Measurements from ENCODE around the gene COPZ2. TPM values are rescaled to one million over a fixed set of nuclear protein-coding genes. Genes with fewer than 3 reads are reported as not detected.

Gene COPZ2
- total RNA-seq, 1 experiment from 2014 or later = 1.3 TPM

GRCh38 chr17:48045316-48046001, 7.9 kb upstream of the COPZ2 start:
- POLR2A ChIA-PET (ENCODE audit: unreplicated experiment) = interaction anchor here (0.6 kb wide), 1 partner anchor 20 kb away, joined by 3 read pairs; no protein-coding TSS in a partner anchor
- Histone ChIP-seq H3K9me3 (ENCODE audit: low read length) (no peaks in the 10 kb centered on the region), H2AFZ (ENCODE audit: low read length) (no peak overlapping the region), H3K79me2 (ENCODE audit: low read length) (peaks cover 27% of the 10 kb centered on the region), H3K9me2 (replicated peaks; ENCODE audit: low read length) (no peaks in the 10 kb centered on the region), H3K36me3 (ENCODE audit: low read depth, low read length) (peaks cover under 1% of the 10 kb centered on the region; the same call in 1 of the 2 replicates), H3K27me3 (ENCODE audit: low read length) (no peaks in the 10 kb centered on the region), H3K4me1 (ENCODE audit: insufficient read depth, low read length) (peaks cover 35% of the 10 kb centered on the region), H3K4me3 (ENCODE audit: low read length) (no peak overlapping the region), H3K27ac (ENCODE audit: low read length) (no peak overlapping the region), H3K4me2 (ENCODE audit: low read length) (no peak overlapping the region), H3K9ac (ENCODE audit: low read length) (no peak overlapping the region), H3F3A (ENCODE audit: low read length, unreplicated experiment) (no peaks in the 10 kb centered on the region), H4K20me1 (ENCODE audit: low read length) (peaks cover 2% of the 10 kb centered on the region; the same call in 1 of the 2 replicates)
- ATAC-seq (no peak), DNase-seq (peak; percentile 51)
- CTCF ChIA-PET = interaction anchor here (0.6 to 0.9 kb wide), 2 partner anchors 19 to 88 kb away, joined by 4 to 7 read pairs; no protein-coding TSS in a partner anchor
- no TSS peak for BruUV-seq (replicated peaks)
- no peak for TF ChIP-seq EZH2 (IDR thresholded peaks at IDR 0.05; ENCODE audit: low read length, unreplicated experiment)
- TF ChIP-seq CTCF (conservative IDR thresholded peaks at IDR 0.05; ENCODE audit: low read depth, low read length) = no peak
- TF ChIP-seq EZH2phosphoT487 (IDR thresholded peaks at IDR 0.05; ENCODE audit: borderline replicate concordance, low read length) = no peak
- intact Hi-C loops (cut with micrococcal nuclease) = no loop called here

- peaks cover 21% of the 10 kb centered on the region for H3K79me2 ChIP-seq (ENCODE audit: low read length)
- POLR2A ChIA-PET (ENCODE audit: unreplicated experiment) = no interaction called here
- no peak overlapping the region for H3K4me3 ChIP-seq (ENCODE audit: low read length)
- CTCF ChIA-PET = interaction anchor here (0.7 kb wide), 1 partner anchor 215 kb away, joined by 19 read pairs; no protein-coding TSS in a partner anchor
- ATAC-seq (no peak), DNase-seq (no peak)
- no peak overlapping the region for H3K9ac ChIP-seq (ENCODE audit: low read length)
- no peaks in the 10 kb centered on the region for H3K27me3 ChIP-seq (ENCODE audit: low read length)
- H3F3A ChIP-seq (ENCODE audit: low read length, unreplicated experiment) = no peaks in the 10 kb centered on the region
- no peaks in the 10 kb centered on the region for H3K36me3 ChIP-seq (ENCODE audit: low read depth, low read length)
- H3K4me1 ChIP-seq (ENCODE audit: insufficient read depth, low read length) = peaks cover 29% of the 10 kb centered on the region
- intact Hi-C loops (cut with micrococcal nuclease) = no loop called here
- no peaks in the 10 kb centered on the region for H3K9me2 ChIP-seq (replicated peaks; ENCODE audit: low read length)
- H3K4me2 ChIP-seq (ENCODE audit: low read length) = no peak overlapping the region
- no peak overlapping the region for H3K27ac ChIP-seq (ENCODE audit: low read length)
- no peaks in the 10 kb centered on the region for H3K9me3 ChIP-seq (ENCODE audit: low read length)
- H2AFZ ChIP-seq (ENCODE audit: low read length) = no peak overlapping the region
- no TSS peak for BruUV-seq (replicated peaks)
- H4K20me1 ChIP-seq (ENCODE audit: low read length) = no peaks in the 10 kb centered on the region
- TF ChIP-seq EZH2 (IDR thresholded peaks at IDR 0.05; ENCODE audit: low read length, unreplicated experiment) (no peak), EZH2phosphoT487 (IDR thresholded peaks at IDR 0.05; ENCODE audit: borderline replicate concordance, low read length) (no peak), CTCF (conservative IDR thresholded peaks at IDR 0.05; ENCODE audit: low read depth, low read length) (no peak)
Measured at GRCh38 chr17:48044851-48045250, 7.3 kb upstream of the COPZ2 start.

GRCh38 chr17:48043176-48043575, 5.6 kb upstream of the COPZ2 start:
- no peak overlapping the region for H3K27ac ChIP-seq (ENCODE audit: low read length)
- no peaks in the 10 kb centered on the region for H3K9me3 ChIP-seq (ENCODE audit: low read length)
- H3K4me1 ChIP-seq (ENCODE audit: insufficient read depth, low read length) = peaks cover 25% of the 10 kb centered on the region
- no peak overlapping the region for H3K4me2 ChIP-seq (ENCODE audit: low read length)
- POLR2A ChIA-PET (ENCODE audit: unreplicated experiment) = no interaction called here
- no peak overlapping the region for H3K4me3 ChIP-seq (ENCODE audit: low read length)
- H4K20me1 ChIP-seq (ENCODE audit: low read length) = no peaks in the 10 kb centered on the region
- H3K79me2 ChIP-seq (ENCODE audit: low read length) = peaks cover 8% of the 10 kb centered on the region
- no peaks in the 10 kb centered on the region for H3F3A ChIP-seq (ENCODE audit: low read length, unreplicated experiment)
- intact Hi-C loops (cut with micrococcal nuclease) = no loop called here
- ATAC-seq (no peak), DNase-seq (peak; percentile 40)
- H3K27me3 ChIP-seq (ENCODE audit: low read length) = peaks cover 5% of the 10 kb centered on the region
- TF ChIP-seq CTCF (conservative IDR thresholded peaks at IDR 0.05; ENCODE audit: low read depth, low read length) = no peak
- no peak for TF ChIP-seq EZH2 (IDR thresholded peaks at IDR 0.05; ENCODE audit: low read length, unreplicated experiment)
- no peak for TF ChIP-seq EZH2phosphoT487 (IDR thresholded peaks at IDR 0.05; ENCODE audit: borderline replicate concordance, low read length)
- CTCF ChIA-PET = interaction anchor here (0.7 to 0.9 kb wide), 2 partner anchors 18 to 32 kb away, joined by 3 to 4 read pairs; no protein-coding TSS in a partner anchor
- H3K9ac ChIP-seq (ENCODE audit: low read length) = no peak overlapping the region
- BruUV-seq (replicated peaks) = no TSS peak
- no peaks in the 10 kb centered on the region for H3K9me2 ChIP-seq (replicated peaks; ENCODE audit: low read length)
- no peaks in the 10 kb centered on the region for H3K36me3 ChIP-seq (ENCODE audit: low read depth, low read length)
- H2AFZ ChIP-seq (ENCODE audit: low read length) = no peak overlapping the region
